ENCODE results near the gene CMIP. TPM values are rescaled to one million over a fixed set of nuclear protein-coding genes. Genes with fewer than 3 reads are reported as not detected.

The CMIP gene
- polyA plus RNA-seq, 1 of the 3 experiments (the other 2 are of a cell fraction): 5.4 TPM

GRCh38 chr16:81463296-81463890, 18.8 kb downstream of the CMIP start:
- WGBS (ENCODE audit: low lambda C conversion rate): 93% methylated on average over 15 of the region's 16 CpGs

GRCh38 chr16:81464279-81464678, 19.7 kb downstream of the CMIP start:
- Histone ChIP-seq H3K27me3 (ENCODE audit: insufficient read depth) (no peaks in the 10 kb centered on the region), H3F3A (replicated peaks; ENCODE audit: insufficient read depth) (no peaks in the 10 kb centered on the region), H3K4me2 (no peak overlapping the region), H3K36me3 (replicated peaks in 1 of 2; ENCODE audit: control insufficient read depth in 1 of 2, insufficient read depth in 2 of 2, low read length in 1 of 2) (no peaks in the 10 kb centered on the region), H2AFZ (ENCODE audit: low read depth) (no peak overlapping the region), H3K9me3 (no peaks in the 10 kb centered on the region), H4K20me1 (ENCODE audit: insufficient read depth) (peaks cover 38% of the 10 kb centered on the region), H3K4me3 (ENCODE audit: low read depth in 2 of 2, low read length in 1 of 2) (no peak overlapping the region), H3K27ac (ENCODE audit: low read depth in 2 of 2, low read length in 1 of 2) (no peak overlapping the region), H3K9me2 (no peaks in the 10 kb centered on the region), H3K4me1 (ENCODE audit: control insufficient read depth in 1 of 2, insufficient read depth in 2 of 2, low read depth in 1 of 2, low read length in 1 of 2) (no peaks in the 10 kb centered on the region; a peak in 1 of 4 replicates), H3K9ac (no peak overlapping the region), H3K79me2 (ENCODE audit: insufficient read depth) (peaks cover 54% of the 10 kb centered on the region)
- no peak for DNase-seq
- 97% methylated on average over 5 of the region's 5 CpGs for WGBS (ENCODE audit: low lambda C conversion rate)
- TF ChIP-seq, protein P1, sequence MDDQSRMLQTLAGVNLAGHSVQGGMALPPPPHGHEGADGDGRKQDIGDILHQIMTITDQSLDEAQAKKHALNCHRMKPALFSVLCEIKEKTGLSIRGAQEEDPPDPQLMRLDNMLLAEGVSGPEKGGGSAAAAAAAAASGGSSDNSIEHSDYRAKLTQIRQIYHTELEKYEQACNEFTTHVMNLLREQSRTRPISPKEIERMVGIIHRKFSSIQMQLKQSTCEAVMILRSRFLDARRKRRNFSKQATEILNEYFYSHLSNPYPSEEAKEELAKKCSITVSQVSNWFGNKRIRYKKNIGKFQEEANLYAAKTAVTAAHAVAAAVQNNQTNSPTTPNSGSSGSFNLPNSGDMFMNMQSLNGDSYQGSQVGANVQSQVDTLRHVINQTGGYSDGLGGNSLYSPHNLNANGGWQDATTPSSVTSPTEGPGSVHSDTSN (IDR thresholded peaks at IDR 0.05): no peak
- TF ChIP-seq CTCF (IDR thresholded peaks at IDR 0.05) (no peak), POLR2AphosphoS5 (IDR thresholded peaks at IDR 0.05; ENCODE audit: low read depth, low read length) (no peak), ELF1 (IDR thresholded peaks at IDR 0.05) (no peak), MEF2A (IDR thresholded peaks at IDR 0.05; ENCODE audit: borderline replicate concordance, low read depth) (no peak), FOSL2 (IDR thresholded peaks at IDR 0.05; ENCODE audit: borderline replicate concordance, low read depth) (no peak), USF1 (IDR thresholded peaks at IDR 0.05; ENCODE audit: borderline replicate concordance, low read depth) (no peak), NRF1 (IDR thresholded peaks at IDR 0.05; ENCODE audit: low read depth, low read length) (no peak), RXRA (IDR thresholded peaks at IDR 0.05; ENCODE audit: borderline replicate concordance, low read depth) (no peak), TCF12 (IDR thresholded peaks at IDR 0.05) (no peak), IRF3 (IDR thresholded peaks at IDR 0.05; ENCODE audit: low read depth, low read length) (no peak)
- CTCF ChIA-PET: no interaction called here
- POLR2A ChIA-PET: no interaction called here

More at GRCh38 chr16:81463296-81463890, 18.8 kb downstream of the CMIP start:
- H3K9me3 ChIP-seq: no peaks in the 10 kb centered on the region
- H3K79me2 ChIP-seq (ENCODE audit: insufficient read depth): peaks cover 60% of the 10 kb centered on the region
- H3K4me1 ChIP-seq (ENCODE audit: control insufficient read depth in 1 of 2, insufficient read depth in 2 of 2, low read depth in 1 of 2, low read length in 1 of 2): no peaks in the 10 kb centered on the region; a peak in 1 of 4 replicates
- no peaks in the 10 kb centered on the region for H3K27me3 ChIP-seq (ENCODE audit: insufficient read depth)
- ChIA-PET CTCF (no interaction called here), POLR2A (no interaction called here)
- no peak overlapping the region for H3K4me2 ChIP-seq
- DNase-seq: no peak
- no peak overlapping the region for H3K4me3 ChIP-seq (ENCODE audit: low read depth in 2 of 2, low read length in 1 of 2)
- no peaks in the 10 kb centered on the region for H3K9me2 ChIP-seq
- no peak overlapping the region for H3K27ac ChIP-seq (ENCODE audit: low read depth in 2 of 2, low read length in 1 of 2)
- H3K9ac ChIP-seq: no peak overlapping the region
- no peaks in the 10 kb centered on the region for H3K36me3 ChIP-seq (replicated peaks in 1 of 2; ENCODE audit: control insufficient read depth in 1 of 2, insufficient read depth in 2 of 2, low read length in 1 of 2)
- TF ChIP-seq ELF1 (IDR thresholded peaks at IDR 0.05) (no peak), MEF2A (IDR thresholded peaks at IDR 0.05; ENCODE audit: borderline replicate concordance, low read depth) (no peak), NFIC (IDR thresholded peaks at IDR 0.05; ENCODE audit: borderline replicate concordance) (no peak), RAD21 (IDR thresholded peaks at IDR 0.05; ENCODE audit: low read length) (no peak), SIN3A (IDR thresholded peaks at IDR 0.05; ENCODE audit: borderline replicate concordance, low read depth, low read length) (no peak), NRF1 (IDR thresholded peaks at IDR 0.05; ENCODE audit: low read depth, low read length) (no peak), GABPA (IDR thresholded peaks at IDR 0.05; ENCODE audit: low read depth) (no peak)
- TF ChIP-seq, protein P2, sequence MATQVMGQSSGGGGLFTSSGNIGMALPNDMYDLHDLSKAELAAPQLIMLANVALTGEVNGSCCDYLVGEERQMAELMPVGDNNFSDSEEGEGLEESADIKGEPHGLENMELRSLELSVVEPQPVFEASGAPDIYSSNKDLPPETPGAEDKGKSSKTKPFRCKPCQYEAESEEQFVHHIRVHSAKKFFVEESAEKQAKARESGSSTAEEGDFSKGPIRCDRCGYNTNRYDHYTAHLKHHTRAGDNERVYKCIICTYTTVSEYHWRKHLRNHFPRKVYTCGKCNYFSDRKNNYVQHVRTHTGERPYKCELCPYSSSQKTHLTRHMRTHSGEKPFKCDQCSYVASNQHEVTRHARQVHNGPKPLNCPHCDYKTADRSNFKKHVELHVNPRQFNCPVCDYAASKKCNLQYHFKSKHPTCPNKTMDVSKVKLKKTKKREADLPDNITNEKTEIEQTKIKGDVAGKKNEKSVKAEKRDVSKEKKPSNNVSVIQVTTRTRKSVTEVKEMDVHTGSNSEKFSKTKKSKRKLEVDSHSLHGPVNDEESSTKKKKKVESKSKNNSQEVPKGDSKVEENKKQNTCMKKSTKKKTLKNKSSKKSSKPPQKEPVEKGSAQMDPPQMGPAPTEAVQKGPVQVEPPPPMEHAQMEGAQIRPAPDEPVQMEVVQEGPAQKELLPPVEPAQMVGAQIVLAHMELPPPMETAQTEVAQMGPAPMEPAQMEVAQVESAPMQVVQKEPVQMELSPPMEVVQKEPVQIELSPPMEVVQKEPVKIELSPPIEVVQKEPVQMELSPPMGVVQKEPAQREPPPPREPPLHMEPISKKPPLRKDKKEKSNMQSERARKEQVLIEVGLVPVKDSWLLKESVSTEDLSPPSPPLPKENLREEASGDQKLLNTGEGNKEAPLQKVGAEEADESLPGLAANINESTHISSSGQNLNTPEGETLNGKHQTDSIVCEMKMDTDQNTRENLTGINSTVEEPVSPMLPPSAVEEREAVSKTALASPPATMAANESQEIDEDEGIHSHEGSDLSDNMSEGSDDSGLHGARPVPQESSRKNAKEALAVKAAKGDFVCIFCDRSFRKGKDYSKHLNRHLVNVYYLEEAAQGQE (IDR thresholded peaks at IDR 0.05; ENCODE audit: low read depth, low read length): no peak
- H3F3A ChIP-seq (replicated peaks; ENCODE audit: insufficient read depth): no peaks in the 10 kb centered on the region
- H4K20me1 ChIP-seq (ENCODE audit: insufficient read depth): peaks cover 36% of the 10 kb centered on the region
- no peak overlapping the region for H2AFZ ChIP-seq (ENCODE audit: low read depth)

Data from SK-N-SH (cell line).